Kidney capillary endothelial cell (primary cell): ENCODE data around the gene PMPCA.
A peak's percentile ranks its signal among the peaks of the same experiment; 100 is the strongest.
"Not testable (repeated sequence)": the region's sequence is repeated elsewhere in the genome, so short reads cannot be mapped to it uniquely, and the experiment has no call there.

ENCODE experiments used
- DNase-seq: peaks from one replicate; pipeline ENCODE4 v3.0.0-alpha.2; 2018; ENCODE audit warnings: low spot score

The PMPCA gene

DNA sequence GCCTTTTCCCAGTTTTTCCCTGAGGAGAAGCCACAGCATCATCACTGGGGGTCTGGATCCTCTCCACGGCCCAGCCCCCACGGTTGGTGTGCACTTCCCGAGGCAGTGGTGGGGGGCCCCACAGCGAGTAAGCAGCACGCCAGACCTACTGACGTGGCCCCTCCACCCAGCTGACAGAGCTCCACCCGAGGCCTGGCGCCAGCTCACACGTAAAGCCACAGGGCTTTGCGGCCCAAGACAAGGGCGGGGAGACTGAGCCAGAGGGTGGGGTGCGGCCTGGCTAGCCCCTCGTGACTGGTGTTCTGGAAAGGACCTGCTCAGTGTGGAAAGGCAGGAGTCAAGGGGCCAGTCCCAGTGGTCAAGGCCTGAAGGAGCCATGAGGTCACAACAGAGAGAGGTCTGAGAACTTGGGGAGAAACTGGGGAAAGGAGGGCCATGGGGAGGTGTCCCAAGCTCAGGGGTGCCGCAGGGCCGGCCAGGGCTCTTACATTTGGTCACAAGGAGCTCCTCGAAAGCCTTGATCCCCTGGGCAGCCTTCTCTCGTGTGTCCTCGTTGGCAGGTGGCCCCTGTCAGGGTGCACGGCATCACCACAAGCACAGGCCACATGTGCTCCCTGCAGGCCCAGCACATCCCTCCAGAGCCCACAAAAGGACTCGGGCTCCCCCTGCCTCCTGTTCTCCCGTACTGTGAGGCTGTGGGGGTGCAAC is 16.0 kb upstream of the PMPCA start:
- no peak for DNase-seq

DNA sequence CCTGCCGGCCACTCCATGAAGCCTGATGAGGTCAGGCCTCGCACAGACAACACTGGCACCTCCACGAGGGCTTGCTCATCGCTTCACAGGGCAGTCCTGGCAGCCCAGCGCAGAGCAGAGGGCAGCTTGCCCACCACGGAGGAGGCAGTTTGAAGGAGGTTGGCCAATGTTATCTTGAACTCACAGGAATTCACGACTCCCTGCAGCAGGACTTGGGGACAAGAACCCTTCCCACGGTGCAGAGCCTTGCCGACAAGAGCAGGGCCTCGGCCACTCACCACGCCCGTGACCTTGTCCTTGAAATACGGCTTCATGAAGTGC is 15.5 kb upstream of the PMPCA start:
- no peak for DNase-seq

DNA sequence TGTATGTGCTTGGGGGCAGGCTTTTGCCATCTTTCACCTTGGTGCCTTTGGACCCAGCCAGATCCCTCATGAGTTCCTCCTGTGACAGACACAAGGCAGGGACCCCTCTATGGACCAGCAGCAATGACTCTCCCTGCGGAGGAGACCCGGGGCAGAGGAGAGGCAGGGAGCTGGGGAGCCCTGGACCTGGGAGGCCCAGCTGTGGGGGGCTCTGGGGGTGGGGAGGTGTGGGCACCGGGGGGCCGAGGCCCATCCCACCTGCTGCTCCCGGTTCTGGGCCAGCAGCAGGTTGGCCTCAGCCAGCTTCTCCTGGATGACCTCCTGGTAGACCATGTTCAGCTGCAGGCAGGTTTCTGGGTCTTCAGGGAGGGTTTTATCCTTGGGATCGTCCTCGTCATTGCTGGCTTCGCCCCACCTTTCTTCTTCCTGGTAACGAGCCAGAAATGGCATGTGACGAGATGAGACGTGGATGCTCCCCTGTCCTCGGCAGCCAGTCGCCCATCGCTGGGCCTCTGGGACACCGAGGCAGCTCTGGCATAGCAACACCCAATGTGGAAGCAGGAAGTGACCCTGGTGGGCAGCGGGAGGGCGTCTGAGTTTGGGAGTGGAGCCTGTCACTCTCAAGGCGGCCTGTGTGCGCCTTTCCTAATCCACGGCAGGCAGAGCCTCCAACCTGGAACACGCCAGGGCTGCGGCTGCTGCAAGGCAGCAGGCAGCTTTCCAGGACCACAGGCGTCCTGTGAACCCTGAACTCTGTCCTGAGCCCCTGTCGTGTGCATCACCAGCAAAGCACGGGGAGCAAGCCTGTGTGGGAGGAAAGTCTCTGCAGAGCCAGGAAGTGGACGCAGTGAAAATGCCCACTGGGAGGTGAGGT is 14.9 kb upstream of the PMPCA start:
- no peak for DNase-seq

DNA sequence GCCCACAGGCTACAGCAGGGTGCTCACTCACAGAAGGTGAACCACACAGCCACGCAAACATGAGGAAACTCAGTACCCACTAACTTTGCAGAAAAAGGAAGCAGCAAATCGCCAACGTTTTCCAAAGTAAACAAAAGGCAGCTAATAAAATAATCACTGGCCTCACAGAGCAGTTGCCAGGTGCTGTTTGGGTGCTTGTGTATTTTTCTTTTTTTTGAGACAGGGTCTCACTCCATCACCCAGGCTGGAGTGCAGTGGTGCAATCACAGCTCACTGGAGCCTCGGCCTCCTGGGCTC is 14.3 kb upstream of the PMPCA start:
- DNase-seq = no peak

DNA sequence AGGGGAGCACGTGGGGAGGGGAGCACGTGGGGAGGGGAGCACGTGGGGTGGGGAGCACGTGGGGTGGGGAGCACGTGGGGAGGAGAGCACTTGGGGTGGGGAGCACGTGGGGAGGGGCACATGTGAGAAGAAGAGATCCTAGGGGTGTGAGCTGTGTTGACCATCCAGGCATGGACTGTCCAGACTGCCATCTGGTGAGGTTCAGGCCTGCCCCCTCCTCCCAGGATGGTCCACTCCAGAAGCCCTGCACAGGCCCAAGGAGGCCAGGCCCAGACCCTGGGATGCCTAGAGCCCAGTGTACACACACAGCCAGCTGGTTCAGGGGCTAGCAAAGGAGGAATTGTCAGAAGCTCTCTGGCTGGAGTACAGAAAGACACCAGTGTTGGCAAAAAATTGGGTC is 12.8 kb upstream of the PMPCA start:
- DNase-seq = no peak

DNA sequence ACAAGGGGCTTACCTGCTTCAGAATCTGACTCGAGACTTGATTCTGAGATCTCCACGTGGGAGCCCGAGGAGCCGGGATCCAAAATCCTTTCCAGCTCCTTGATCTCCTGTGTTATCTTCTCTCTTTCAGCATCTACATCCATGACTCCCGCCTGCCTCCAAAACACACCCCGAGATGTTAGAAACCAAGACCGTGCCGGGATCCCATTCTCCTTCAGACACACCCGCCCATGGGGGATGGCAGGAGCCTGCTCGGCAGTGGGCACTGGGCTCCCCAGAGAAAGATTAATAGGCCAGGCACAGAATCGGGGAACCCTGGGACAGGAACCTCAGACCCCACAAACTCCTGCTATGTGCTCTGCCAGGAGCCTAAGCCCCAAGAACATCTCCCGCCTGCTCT is 12.2 kb upstream of the PMPCA start:
- DNase-seq = no peak

DNA sequence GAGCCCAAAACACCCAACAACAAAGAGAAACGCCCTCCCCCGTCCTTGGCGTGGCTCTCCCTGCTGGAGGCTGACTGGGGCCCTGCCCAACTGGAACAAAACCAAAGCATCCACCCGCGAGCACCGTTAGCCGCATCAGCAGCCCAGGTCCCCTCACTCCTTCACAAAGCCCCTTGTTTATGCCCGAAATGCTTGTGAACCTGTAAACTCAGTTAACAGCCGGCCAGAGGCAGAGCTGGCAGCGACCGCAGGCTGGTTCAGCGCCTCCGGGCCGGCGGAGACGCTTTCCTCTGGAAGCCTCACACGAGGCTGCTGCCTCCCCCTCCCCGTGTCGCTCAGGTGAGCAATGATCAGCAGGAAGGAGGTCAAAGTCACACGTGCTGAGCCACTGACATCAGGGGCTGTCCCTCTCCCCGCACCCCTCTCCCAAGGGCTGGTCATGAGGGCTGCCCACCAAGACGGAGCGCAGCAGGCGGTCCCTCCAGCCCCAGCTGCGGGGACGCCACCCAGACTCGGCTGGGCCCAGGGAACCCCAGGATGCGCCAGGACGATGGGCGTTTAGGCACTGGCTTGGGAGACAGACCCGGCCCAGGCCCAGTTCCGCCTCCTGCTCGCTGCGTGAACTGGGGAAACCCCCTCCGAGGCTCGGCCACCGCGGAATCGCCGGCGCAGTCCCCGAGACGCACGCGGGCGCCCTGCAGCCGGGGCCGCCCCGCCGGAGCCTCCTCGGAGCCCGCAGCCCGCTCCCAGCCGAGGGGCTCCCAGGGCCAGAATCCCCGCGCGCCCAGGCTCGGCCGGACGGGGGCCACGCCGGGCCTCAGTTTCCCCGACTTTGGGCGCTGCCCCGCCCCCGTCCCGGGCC is 11.1 kb upstream of the PMPCA start:
- no peak for DNase-seq

DNA sequence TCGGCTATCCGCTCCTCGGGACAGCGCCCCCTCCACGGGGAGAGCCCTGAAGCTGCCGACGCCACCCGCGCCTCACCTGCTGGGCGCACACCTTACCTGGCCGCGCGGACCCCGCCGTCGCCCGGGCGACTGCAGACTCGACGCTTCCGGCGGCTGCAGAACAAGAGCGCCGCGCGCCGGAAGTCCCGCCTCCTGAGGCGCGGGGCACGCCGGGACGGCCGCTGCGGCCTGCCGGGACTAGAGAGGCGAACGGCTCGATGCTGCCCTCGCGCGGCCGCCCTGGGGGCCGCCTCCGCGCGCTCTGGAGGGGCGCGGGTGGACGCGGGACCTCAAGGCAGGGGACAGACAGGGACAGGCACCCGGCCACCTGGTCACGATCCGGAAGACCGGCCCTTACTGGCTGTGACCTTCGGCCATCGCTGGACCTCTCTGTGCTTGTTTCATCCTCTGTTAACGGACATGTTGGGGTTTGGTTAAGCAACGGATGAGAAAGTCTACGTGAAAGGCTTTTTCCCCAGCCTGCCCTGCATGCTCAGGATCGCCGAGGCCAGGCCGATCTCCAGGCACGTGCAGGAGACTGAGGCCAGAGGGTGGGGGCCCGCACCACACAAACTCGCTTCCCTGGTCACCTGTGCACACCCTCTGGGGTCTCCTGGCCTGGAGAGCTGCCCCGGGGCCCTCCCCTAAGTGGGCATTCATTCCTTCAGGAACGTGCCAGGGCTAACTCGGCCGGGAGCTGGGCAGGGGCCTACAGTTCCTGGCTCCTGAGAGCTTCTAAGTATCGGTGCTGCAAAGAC is 10.2 kb upstream of the PMPCA start, which contains the start of gene SNAPC4:
Gene SNAPC4 (minus strand): TSS at position 133 of the 797 bp plus-strand sequence. CDS start 1,742 bp downstream, outside the sequence.
- peak; percentile 90 for DNase-seq

DNA sequence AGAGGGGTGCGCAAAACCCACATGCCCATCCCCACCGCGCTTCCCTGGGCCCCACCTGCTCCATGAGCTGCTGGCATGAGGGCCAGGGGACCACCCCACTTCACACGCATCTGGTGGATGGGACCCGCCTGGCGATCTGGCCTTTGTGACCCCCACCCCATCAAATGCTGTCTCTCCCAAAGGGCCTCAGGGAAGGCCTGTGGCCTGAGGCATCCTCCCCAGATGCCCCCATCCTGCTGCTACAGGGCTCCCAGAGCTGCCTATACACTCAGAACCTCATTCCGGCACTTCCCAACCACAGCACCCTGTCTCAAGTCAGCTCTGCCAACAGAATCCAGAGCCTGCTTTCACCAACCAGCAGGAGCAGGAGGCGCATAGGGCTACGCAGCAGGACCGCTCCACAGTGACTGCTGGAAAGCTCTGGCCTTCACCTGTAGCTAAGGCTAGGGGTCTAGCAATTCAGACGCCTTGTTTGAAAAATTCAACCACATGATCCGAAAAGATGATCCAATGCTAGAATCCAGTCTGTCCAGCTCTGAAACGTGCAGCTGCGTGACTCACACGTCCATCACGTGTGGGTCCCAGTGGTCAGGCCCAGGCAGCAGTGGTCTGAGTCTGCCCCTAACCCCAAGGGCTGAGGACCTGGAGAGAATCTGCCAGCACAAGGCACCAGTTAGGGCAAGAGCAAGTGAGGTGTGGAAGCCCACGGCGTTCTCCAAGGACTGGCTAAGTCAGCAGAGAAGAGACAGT is 9.1 kb upstream of the PMPCA start:
- DNase-seq = no peak

DNA sequence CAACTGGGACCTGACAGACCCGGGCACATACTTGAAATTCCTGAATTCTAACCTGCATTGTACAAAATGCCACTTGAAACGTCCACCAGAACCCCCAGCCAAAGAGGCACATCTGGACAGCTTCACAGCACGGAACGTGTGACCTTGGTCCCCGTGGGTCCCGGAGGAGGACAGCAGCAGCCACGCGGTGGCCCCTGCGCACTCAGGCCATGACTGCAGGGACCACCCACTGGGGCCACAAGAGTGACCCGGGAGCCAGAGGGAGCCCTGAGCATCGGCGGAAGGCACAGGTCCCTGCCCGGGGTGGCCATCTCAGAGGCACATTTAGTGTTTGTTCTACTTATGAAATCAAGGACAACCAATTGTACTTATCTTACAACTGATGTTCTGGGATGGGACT is 8.4 kb upstream of the PMPCA start:
- DNase-seq = no peak

DNA sequence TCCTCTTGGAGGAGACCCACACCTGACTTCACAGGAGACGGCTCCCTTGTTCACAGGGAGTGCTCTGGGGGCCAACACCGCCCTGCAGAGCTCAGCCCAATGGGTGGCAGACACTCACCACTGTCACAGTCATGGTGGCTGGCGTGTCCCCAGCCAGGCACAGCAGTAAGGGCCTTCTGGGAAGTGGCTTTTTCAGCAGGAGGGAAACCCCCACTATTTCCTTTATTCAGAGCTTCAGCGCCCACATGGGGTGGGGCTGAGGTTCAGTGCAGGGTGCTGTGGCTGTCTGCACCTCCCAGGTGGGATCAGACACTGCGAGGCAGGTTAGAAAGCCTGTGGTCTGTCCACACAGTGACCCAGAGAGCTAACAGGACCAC is 6.9 kb upstream of the PMPCA start:
- DNase-seq = no peak

DNA sequence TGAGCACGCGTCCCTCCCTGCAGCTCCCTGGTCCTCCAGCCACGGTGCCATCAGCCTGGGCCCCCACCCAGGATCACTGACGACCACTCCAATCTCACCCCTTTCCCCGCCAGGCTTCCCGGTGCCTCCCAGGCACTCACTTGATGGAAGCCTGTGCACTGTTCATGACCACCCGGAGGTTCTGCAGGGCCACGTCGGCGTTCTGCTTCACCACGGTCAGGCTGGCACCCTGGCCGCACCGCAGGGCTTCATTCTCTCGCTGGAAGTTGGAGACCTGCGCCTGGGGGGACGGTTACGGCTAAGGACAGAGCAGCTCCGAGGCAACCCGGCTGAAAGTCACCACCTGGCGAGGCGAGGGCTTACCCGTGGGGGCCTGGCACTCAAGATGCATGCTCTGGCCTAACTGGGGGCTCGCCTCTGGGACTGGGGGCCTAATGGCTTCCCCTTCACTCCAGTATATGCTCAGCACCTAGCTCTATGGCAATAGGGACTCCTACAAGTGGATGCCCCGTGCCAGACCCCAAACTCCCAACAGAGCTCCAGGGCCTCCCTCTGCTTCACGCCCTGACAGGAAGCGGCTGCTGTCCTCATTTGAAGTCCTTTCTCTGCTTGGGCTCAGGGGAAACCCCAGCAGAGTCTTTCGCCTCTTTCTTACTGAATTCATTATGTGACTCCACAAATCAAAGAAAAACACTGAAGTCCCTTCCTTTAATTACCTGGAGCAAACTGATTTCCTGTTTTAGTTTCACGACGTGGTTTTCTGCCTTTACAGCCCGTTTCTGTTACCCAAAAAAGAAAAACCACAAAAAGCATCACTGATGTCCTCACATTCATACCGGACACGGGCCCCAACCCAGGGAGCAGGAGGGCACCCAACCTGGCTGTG is 6.3 kb upstream of the PMPCA start:
- DNase-seq = no peak

DNA sequence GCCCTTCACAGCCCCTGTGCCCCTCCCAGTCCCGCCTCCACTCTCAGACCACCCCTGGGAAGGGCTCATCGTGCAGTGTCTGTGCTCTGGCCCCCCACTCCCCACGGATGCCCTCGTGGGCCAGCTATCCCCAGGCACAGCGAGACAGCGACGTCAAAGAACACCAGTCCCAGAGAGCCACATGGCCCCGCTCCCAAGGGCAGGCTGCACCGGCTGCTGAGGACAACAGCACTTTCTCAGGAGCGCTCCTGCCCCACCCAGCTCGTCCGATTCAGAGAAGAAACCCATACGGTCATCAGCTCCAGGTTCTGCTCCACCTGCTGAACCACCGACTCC is 5.7 kb upstream of the PMPCA start:
- DNase-seq = no peak

DNA sequence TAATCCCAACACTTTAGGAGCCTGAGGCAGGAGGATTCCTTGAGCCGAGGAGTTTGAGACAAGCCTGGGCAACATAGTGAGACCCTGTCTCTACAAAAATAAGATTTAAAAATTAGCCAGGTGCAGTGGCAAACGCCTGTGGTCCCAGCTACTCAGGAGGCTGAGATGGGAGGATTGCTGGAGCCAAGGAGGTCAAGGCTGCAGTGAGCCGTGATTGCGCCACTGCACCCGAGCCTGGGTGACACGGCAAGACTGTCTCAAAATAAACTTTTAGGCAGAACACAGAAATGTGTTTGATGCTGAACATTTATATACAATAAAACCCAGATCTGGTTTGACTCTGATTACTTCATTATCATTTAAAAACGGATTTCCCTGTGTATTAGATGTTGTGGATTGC is 5.0 kb upstream of the PMPCA start:
- DNase-seq = no peak

DNA sequence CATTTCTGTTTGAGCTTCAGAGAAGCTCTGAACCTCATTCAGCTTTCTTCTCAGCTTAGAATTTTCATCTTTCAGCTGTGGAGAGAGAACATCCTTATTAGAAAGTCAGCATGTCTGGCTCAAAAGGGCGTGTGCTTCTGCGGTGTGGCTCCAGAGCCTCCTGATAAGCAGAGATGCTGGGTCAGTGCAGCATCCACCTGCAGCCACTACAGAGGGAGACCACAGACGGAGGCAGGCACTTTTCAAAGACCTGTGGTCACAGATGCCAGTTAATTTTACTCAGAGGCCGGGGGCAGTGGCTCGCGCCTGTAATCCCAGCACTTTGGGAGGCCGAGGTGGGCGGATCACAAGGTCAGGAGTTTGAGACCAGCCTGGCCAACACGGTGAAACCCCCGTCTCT is 4.6 kb upstream of the PMPCA start:
- DNase-seq = not testable (repeated sequence)

DNA sequence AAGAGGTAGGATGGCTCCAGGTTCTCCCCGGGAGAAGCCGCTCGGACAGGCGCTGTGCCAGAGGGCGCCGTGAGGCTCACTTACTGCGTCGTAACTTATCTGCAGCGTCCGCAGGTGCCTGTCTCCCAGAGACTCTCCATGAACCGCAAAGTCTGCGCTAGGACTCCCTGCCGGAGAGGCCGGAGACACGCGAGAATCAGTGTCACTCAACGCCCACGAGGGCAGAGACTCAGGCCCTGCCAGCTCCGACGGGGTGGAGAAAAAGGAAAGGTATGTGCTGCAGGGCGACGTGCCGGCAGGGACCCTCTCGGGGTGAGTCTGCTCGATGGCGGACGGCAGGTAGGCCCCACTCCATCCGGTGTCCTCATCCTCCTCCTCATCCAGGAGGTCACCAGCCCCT is 3.4 kb upstream of the PMPCA start:
- DNase-seq = not testable (repeated sequence)

DNA sequence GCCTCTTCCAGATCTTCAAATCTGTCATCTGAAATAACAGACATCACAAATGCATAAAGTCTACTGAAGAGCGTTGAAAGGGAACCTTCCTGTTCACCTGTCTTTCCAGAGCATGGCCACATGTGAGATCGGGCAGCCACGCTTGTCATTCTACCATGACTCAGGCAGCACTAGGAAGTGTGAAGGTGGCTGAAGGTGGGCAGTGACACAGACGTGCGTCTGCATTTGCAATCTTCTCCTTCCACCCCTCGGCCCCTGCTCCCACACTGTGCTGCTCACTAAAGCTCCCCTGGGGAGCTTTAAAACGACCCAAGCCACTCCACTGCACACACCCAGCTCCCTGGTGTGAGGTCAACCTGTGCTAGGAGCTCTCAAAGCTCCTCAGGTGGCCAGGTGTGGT is 2.5 kb upstream of the PMPCA start:
- no peak for DNase-seq

DNA sequence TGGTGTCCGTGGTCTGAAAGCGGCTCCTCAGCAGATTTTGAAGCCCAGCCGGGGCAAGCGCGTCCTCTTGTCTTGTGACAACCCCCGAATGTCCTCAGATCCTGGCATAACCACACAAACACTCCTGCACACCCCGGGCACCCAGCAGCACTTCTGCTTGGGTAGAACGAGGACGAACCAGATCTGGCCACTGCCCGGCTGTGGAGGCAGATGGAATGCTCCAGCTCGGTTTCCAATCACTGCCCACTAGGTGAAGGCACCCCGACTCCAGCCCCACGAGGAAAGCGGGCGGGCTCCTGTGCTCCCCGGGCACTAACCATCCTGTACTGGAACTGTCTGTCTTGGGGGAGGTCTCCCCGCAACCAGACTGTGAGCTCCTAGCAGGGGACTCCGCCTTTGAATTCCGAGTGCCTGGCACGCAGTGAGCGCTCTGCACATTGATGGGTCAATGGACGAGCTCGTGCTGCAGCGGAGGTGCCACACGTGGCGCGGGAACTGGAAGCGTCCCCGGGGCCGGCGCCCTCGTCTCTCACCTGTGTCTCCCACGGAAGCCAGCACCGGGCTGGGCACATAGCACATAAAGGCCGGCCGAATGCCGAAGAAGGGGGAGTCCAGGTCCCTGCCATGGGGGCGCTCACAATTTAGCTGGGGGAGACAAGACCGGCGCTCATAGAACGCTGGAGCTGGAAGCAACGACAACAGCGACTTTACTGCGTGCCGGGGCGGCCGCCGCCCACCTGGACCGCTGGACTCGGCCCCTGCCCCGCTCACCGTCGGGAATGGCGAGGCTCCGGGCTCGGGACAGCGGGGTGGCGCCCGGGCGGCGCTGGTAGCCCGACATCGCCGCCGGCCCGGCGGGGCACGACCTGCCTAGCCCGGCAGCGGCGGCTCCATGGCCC is 652 bp upstream of the PMPCA start:
- DNase-seq = no peak

DNA sequence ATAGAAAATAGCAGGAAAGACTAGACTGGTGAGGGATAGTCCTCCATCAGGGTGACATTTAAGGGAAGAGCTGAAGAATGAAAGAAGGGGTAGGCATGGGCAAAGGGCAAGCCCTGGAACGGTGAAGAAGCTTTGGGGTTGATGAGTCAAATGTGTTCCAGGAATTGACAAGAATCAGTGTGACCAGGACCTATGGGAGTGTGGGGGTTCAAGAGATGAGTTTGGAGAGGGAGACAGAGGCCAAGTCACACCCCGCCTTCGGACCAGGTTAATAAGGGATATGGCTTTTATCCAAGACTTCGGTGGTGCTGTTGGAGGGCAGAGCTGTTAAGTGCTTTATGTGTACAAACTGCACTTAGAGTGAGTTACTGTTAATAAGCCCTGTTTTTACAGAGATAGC is 920 bp downstream of the PMPCA start:
- DNase-seq = no peak
